GM12878 (cell line): Measurements from ENCODE around the gene TMEM176B. TPM values are rescaled to one million over a fixed set of nuclear protein-coding genes. Genes with fewer than 3 reads are reported as not detected.

Experiments used
- CUX1 ChIP-seq: IDR thresholded peaks from 2 replicates; pipeline ENCODE4 v1.6.1; 2012; ENCODE audit warnings: improper control_type of control experiment, low read depth, low read length; ENCODE audit not compliant: insufficient replicate concordance
- MTA2 ChIP-seq: fragments of 450-650 bp; IDR thresholded peaks from 2 replicates; pipeline ENCODE4 v1.6.1; 2016; ENCODE audit warnings: low read depth, mild to moderate bottlenecking, moderate library complexity
- NBN ChIP-seq: fragments of 450-650 bp; IDR thresholded peaks from 2 replicates; pipeline ENCODE4 v1.6.1; 2016
- RELB ChIP-seq: fragments of 450-650 bp; IDR thresholded peaks from 2 replicates; pipeline ENCODE4 v1.6.1; 2017; ENCODE audit warnings: low read depth, mild to moderate bottlenecking, moderate library complexity
- ZNF687 ChIP-seq: fragments of 450-650 bp; IDR thresholded peaks from 2 replicates; pipeline ENCODE4 v1.6.1; 2017; ENCODE audit warnings: mild to moderate bottlenecking, moderate library complexity
- polyA plus RNA-seq, 11 experiments: library from polyadenylated mRNA; depleted of rRNA in 4 of 11; unstranded in 6 of 11; stranded (reverse) in 5 of 11; fragments of >200 nt; fragmentation: Nextera tagmentation in 4 of 11; fragmentation: Illumina TruSeq in 1 of 11; extraction: Ambion mirVana in 4 of 11; extraction: Trizol in 1 of 11; gene quantifications; 1 replicate in 1 of 11; 2 replicates in 10 of 11; pipeline versions ENCODE4 v1.2.1 to v1.2.3, GENCODE V29; 2011 to 2016; ENCODE audit warnings: inconsistent platforms in 2 of 11, missing spikeins in 2 of 11, low read depth in 1 of 11
- total RNA-seq, 4 experiments: library from RNA; depleted of rRNA in 3 of 4; stranded (reverse); fragments of >200 nt in 3 of 4; fragmentation: Illumina TruSeq in 1 of 4; extraction: Trizol in 1 of 4; gene quantifications; 2 replicates each; pipeline versions ENCODE4 v1.2.1 to v1.2.3, GENCODE V29; 2013 to 2021

TMEM176B gene
- total and polyA plus RNA-seq, 10 of the 15 experiments (the other 5 are each of a cell fraction or from before 2014, with no cell fraction given) = 0.05 to 0.40 (median 0.20) TPM; not detected in 4

GRCh38 chr7:150784120-150784736 is 15.9 kb downstream of the TMEM176B start (continued):
- TF ChIP-seq MTA2 (0 out of 2 replicates have a peak, but pooled peaks have one; percentile 9), ZNF687 (peak; percentile 94), NBN (peak; percentile 73), CUX1 (no peak), RELB (peak; percentile 29; the same call in 1 of the 2 replicates)
